ENCODE results near the gene FITM1.
A peak's percentile ranks its signal among the peaks of the same experiment; 100 is the strongest.

FITM1 gene

DNA sequence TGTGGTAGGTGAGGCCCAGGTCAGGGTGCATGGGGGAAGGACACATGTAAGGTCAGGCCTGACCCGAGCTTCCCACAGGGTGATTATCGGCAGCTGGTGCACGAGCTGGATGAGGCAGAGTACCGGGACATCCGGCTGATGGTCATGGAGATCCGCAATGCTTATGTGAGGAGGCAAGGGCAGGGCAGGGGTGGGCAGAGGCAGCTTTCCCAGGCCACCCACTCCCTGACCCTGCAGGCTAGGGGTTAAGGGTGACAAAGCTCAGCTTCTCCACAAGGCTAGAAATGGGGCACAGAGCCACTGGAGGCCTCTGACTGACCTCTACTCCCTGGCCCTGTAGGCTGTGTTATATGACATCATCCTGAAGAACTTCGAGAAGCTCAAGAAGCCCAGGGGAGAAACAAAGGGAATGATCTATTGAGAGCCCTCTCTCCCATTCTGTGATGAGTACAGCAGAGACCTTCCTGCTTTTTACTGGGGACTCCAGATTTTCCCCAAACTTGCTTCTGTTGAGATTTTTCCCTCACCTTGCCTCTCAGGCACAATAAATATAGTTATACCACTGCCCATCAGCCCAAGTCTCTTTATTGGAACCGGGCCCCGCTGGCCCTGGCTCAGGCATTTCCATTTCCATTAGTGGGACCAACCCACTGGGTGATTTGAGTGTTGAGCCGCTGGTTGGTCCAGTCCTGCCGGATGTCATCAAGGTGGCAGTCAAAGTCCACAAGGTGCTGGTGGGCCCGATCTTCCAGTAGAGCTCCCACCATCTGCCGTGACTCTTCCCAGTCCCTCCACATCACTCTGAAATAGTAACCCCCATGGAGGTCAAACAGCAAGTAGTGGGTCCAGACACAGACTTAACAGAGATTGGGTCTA, 8.2 kb downstream of the FITM1 start:
- H3K4me3 ChIP-seq (ENCODE audit: control insufficient read depth, low read depth, low read length) = no peak overlapping the region
- TF ChIP-seq, protein P1, sequence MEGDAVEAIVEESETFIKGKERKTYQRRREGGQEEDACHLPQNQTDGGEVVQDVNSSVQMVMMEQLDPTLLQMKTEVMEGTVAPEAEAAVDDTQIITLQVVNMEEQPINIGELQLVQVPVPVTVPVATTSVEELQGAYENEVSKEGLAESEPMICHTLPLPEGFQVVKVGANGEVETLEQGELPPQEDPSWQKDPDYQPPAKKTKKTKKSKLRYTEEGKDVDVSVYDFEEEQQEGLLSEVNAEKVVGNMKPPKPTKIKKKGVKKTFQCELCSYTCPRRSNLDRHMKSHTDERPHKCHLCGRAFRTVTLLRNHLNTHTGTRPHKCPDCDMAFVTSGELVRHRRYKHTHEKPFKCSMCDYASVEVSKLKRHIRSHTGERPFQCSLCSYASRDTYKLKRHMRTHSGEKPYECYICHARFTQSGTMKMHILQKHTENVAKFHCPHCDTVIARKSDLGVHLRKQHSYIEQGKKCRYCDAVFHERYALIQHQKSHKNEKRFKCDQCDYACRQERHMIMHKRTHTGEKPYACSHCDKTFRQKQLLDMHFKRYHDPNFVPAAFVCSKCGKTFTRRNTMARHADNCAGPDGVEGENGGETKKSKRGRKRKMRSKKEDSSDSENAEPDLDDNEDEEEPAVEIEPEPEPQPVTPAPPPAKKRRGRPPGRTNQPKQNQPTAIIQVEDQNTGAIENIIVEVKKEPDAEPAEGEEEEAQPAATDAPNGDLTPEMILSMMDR (IDR thresholded peaks at IDR 0.05; ENCODE audit: control insufficient read depth, insufficient read depth, low read depth, low read length, missing control alignments) = no peak
- no peak for DNase-seq (ENCODE audit: low read depth)

DNA sequence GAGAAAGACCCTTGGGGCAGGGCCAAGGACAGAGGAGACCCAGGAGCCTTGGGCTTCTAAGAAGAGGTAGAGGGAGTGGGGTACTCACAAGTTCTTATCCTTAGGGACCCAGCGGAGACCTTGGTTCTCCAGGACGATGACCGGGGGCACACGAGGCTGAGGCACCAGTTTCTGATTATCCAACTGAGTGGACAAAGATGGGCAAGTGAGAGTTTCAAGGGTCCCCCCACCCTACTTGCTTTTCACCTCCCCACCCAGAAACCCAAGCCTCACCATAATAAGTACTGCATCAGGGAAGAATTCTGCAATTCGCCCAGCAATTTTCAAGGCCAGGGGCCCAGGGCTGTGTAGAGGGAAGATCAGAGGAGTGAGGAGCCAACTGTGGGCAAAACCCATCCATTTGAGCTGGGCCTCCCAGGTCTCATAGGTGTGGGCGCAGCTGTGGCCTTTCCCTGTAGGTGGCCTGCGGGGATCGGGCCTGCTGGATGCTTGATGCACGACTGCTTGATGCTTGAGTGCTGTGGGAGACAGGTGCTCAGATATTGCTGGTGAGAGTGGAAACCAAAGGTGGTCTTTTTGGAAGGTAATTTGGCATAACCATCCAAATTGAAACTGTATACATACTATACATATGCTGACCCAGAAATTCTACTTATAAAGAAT, 8.9 kb downstream of the FITM1 start:
- TF ChIP-seq, protein P1 (IDR thresholded peaks at IDR 0.05; ENCODE audit: control insufficient read depth, insufficient read depth, low read depth, low read length, missing control alignments) = no peak
- DNase-seq (ENCODE audit: low read depth) = no peak
- H3K4me3 ChIP-seq (ENCODE audit: control insufficient read depth, low read depth, low read length) = peak overlapping the region; percentile 9

DNA sequence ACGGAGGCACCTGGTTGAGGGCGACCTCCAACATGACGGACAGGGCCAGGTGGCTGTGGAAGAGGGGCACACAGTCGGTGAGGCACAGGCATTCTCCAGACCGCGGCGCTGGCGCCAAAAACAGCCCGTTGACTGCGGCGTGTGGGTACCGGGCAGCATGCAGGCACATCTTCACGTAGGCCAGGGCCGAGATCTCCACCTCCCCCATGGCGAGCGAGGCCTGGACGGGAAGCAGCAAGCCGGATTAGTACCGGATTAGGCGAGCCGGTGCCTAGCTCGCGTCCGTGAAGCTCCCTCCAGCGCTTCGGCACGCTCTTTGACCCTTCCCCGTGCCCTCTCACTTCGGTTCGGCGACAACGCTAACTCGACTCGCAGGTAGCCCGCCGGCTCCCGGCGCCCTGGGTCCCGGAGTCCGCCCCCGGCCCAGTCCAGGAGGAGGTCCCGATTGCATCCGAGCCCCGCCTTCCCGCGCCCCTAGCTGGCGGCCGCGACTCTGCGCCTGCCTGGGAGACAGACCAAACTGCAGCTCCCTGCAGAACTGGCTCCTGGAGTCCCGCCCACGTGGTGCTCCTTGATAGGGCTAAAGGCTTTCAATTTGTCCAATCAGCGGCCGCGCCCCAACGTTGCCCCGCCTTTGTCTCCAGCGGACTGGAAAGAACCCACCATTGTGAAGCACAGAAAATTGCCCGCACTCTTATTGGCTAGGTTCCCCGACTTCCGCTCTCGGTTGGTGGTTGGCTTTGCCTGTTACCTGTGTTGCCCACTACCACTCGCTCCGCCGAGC, 10.8 kb downstream of the FITM1 start, which contains the start of gene EMC9:
Gene EMC9, minus strand, starts transcription at position 495 of the 784 bp plus-strand sequence. Its CDS starts 287 bp downstream, at position 208.
- DNase-seq (ENCODE audit: low read depth) = peak; percentile 95
- peak within 1 kb of the TSS; percentile 99 for H3K4me3 ChIP-seq (ENCODE audit: control insufficient read depth, low read depth, low read length)
- TF ChIP-seq, protein P1 (IDR thresholded peaks at IDR 0.05; ENCODE audit: control insufficient read depth, insufficient read depth, low read depth, low read length, missing control alignments) = peak; percentile 43

DNA sequence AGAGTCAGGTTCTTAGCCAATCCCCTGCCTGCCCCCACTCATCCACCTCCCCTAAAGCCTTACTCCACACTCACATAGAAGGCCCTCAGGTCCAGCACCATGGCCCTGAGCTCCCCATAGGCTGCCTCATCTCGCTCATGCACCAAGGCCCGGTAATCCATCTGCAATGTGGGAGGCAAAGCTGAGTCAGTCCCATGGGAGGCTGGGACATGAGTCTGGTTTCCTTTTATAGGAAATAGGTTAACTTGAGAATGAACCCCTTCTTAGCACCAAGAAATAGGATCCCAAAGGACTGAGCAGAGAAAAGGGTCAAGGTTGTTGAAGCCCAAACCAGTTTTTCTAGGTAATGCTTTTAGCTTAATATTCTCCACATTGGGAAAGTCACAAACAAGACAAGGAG, 13.1 kb downstream of the FITM1 start:
- TF ChIP-seq, protein P1 (IDR thresholded peaks at IDR 0.05; ENCODE audit: control insufficient read depth, insufficient read depth, low read depth, low read length, missing control alignments) = no peak
- no peak for DNase-seq (ENCODE audit: low read depth)

DNA sequence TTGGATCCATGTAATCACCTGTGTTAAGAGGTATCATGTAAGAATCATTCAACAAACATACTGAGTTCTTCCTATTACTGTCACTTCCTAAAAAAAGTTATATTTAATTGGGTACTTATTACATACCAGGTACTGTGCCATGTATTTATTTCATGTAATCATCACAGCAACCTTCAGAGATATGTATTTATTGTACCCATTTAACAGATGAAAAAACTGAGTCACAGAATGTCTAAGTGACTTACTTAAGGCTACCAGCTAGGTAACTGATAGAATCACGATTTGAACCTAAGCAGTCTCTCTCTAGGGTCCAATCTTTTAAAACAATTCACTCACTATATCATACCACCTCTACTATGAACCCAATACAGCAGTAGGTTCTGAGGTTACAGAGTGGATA, 14.0 kb downstream of the FITM1 start:
- TF ChIP-seq, protein P1 (IDR thresholded peaks at IDR 0.05; ENCODE audit: control insufficient read depth, insufficient read depth, low read depth, low read length, missing control alignments) = no peak
- no peak for DNase-seq (ENCODE audit: low read depth)
- no peak overlapping the region for H3K4me3 ChIP-seq (ENCODE audit: control insufficient read depth, low read depth, low read length)

More for the DNA sequence above, 13.1 kb downstream of the FITM1 start:
- H3K4me3 ChIP-seq (ENCODE audit: control insufficient read depth, low read depth, low read length) = no peak overlapping the region

DNA sequence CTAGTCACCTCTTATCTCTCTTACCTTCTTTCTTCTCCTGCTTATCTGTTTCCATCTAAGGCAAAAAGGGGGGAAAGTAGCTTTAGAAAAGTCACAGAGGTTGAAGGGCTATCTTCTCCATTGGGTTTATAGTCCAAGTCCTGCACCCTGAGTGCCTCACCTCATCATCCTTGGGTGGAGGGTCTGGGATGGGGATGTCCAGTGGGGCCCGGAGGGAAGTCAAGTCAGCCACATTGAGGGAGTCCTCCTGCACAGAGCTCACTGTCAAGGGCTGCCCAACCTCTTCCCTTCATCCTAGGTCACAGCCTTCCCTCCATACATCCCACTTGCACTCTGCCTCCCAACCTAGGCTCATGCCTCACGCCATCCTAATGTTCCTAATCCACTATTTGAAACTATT, 14.8 kb downstream of the FITM1 start:
- H3K4me3 ChIP-seq (ENCODE audit: control insufficient read depth, low read depth, low read length) = peak overlapping the region; percentile 93; the same call in 1 of the 2 replicates
- DNase-seq (ENCODE audit: low read depth) = no peak
- TF ChIP-seq, protein P1 (IDR thresholded peaks at IDR 0.05; ENCODE audit: control insufficient read depth, insufficient read depth, low read depth, low read length, missing control alignments) = no peak
